NT2/D1 (cell line): ENCODE measurements around the gene TEX29.

Experiments
- SUZ12 ChIP-seq: IDR thresholded peaks from 2 replicates; pipeline ENCODE4 v1.6.1; 2011; ENCODE audit not compliant: insufficient read length, insufficient read depth; ENCODE audit errors: extremely low read depth
- ZNF274 ChIP-seq: IDR thresholded peaks from 2 replicates; pipeline ENCODE4 v1.6.1; 2011; ENCODE audit warnings: mild to moderate bottlenecking, low read depth, low read length

- TF ChIP-seq ZNF274 (no peak), SUZ12 (no peak)
These were observed 39.5 kb downstream of the TEX29 start for GRCh38 chr13:111359930-111360329.
